Fibroblast of villous mesenchyme (primary cell): Measurements from ENCODE around the gene OR2A5. TPM values are rescaled to one million over a fixed set of nuclear protein-coding genes. Genes with fewer than 3 reads are reported as not detected.
"Not testable (repeated sequence)": the region's sequence is repeated elsewhere in the genome, so short reads cannot be mapped to it uniquely, and the experiment has no call there.

Experiments
- DNase-seq: peaks from one replicate; pipeline ENCODE4 v3.0.0-alpha.2; 2010; ENCODE audit warnings: low read depth
- H3K4me3 ChIP-seq: 2 replicates; pipeline ENCODE4 v1.5.1; 2011; ENCODE audit warnings: low read depth, mild to moderate bottlenecking, low read length
- CTCF ChIP-seq: IDR thresholded peaks from 2 replicates; pipeline ENCODE4 v1.5.1; 2012; ENCODE audit warnings: low read depth, mild to moderate bottlenecking, low read length; ENCODE audit not compliant: insufficient read depth
- total RNA-seq: library from RNA; depleted of rRNA; stranded (reverse); fragments of >200 nt; gene quantifications from 2 replicates; pipeline ENCODE4 v1.2.3, GENCODE V29; 2012

OR2A5 gene
- total RNA-seq, 1 donor, result not detected

GRCh38 chr7:144050093-144050492 is 1.3 kb downstream of the OR2A5 start:
- H3K4me3 ChIP-seq, result no peak overlapping the region
- TF ChIP-seq CTCF, result no peak
- peak; percentile 89 for DNase-seq

- H3K4me3 ChIP-seq, DNase-seq: not testable (repeated sequence)
Measured at GRCh38 chr7:144050884-144051283, 2.1 kb downstream of the OR2A5 start.

- no peak for TF ChIP-seq CTCF
- DNase-seq, result peak; percentile 79
- H3K4me3 ChIP-seq, result no peak overlapping the region
Measured at GRCh38 chr7:144057954-144058353, 9.2 kb downstream of the OR2A5 start.

- TF ChIP-seq CTCF, result peak; percentile 37
- H3K4me3 ChIP-seq, result no peak overlapping the region
- no peak for DNase-seq
Measured at GRCh38 chr7:144063710-144064109, 15.0 kb downstream of the OR2A5 start.

GRCh38 chr7:144069511-144069910 is 20.8 kb downstream of the OR2A5 start, which contains the start of gene OR2A25:
OR2A25 (plus strand) TSS chr7:144069811; CDS start chr7:144074220, 4,409 bp downstream.
- DNase-seq, result no peak
- no peak within 1 kb of the TSS for H3K4me3 ChIP-seq
- no peak for TF ChIP-seq CTCF

- no peak for DNase-seq
- no peak for TF ChIP-seq CTCF
- H3K4me3 ChIP-seq, result no peak overlapping the region
Measured at GRCh38 chr7:144069953-144070352, 21.2 kb downstream of the OR2A5 start.

- TF ChIP-seq CTCF, result no peak
- no peak for DNase-seq
Measured at GRCh38 chr7:144074374-144074773, 25.6 kb downstream of the OR2A5 start.

GRCh38 chr7:144085978-144086377 is 37.2 kb downstream of the OR2A5 start, which contains the start of gene OR2A12:
OR2A12 (plus strand) TSS chr7:144086278; CDS start chr7:144095108, 8,830 bp downstream.
- DNase-seq, result no peak
- no peak within 1 kb of the TSS for H3K4me3 ChIP-seq
- no peak for TF ChIP-seq CTCF

More at GRCh38 chr7:144074374-144074773, 25.6 kb downstream of the OR2A5 start:
- no peak overlapping the region for H3K4me3 ChIP-seq
